Thoracic aorta (tissue), 2 donors: ENCODE results near the gene PTPN4. TPM values are rescaled to one million over a fixed set of nuclear protein-coding genes. Genes with fewer than 3 reads are reported as not detected.

Source experiments
- ATAC-seq: fragments of 150-250 bp; one replicate; pipeline ENCODE4 v1.8.0; 2017; ENCODE audit warnings: low read depth; ENCODE audit not compliant: insufficient number of reproducible peaks, low FRiP score
- DNase-seq: peaks from one replicate; pipeline ENCODE4 v3.0.0-alpha.2; 2020; ENCODE audit warnings: low spot score
- H3K27ac ChIP-seq, 2 donors: fragments of 200-600 bp; sonication (generic); 1 replicate in 1 of 2; 2 replicates in 1 of 2; pipeline ENCODE4 v1.5.1; 2016; ENCODE audit warnings: mild to moderate bottlenecking in 2 of 2, moderate library complexity in 2 of 2
- H3K27me3 ChIP-seq: fragments of 200-600 bp; sonication (generic); replicated peaks from 2 replicates; pipeline ENCODE4 v1.6.0; 2016; ENCODE audit warnings: mild to moderate bottlenecking; ENCODE audit not compliant: insufficient read depth
- H3K36me3 ChIP-seq: fragments of 200-600 bp; sonication (generic); one replicate; pipeline ENCODE4 v1.5.1; 2016
- H3K4me1 ChIP-seq, 2 donors: fragments of 200-600 bp; sonication (generic); 1 replicate in 1 of 2; 2 replicates in 1 of 2; pipeline versions ENCODE4 v1.5.1 to v1.6.0; 2016; ENCODE audit warnings: low read depth in 2 of 2, mild to moderate bottlenecking in 1 of 2; ENCODE audit not compliant: control insufficient read depth in 1 of 2
- H3K4me3 ChIP-seq: fragments of 200-600 bp; sonication (generic); 2 replicates; pipeline ENCODE4 v1.5.1; 2016; ENCODE audit warnings: mild to moderate bottlenecking
- H3K9me3 ChIP-seq: fragments of 200-600 bp; sonication (generic); 2 replicates; pipeline ENCODE4 v1.5.1; 2016
- total RNA-seq, 2 donors: library from RNA; depleted of rRNA; stranded (reverse); fragments of >200 nt; gene quantifications; one replicate each; pipeline versions ENCODE4 v1.1.0 to v1.2.3, GENCODE V29; 2016
- TF ChIP-seq, protein P1 (sequence below): fragments of 200-600 bp; sonication (generic); IDR thresholded peaks from one replicate; pipeline ENCODE4 v1.5.1; 2019; ENCODE audit warnings: antibody characterized with exemption

PTPN4 gene
- total RNA-seq, 2 donors from 2014 or later, result 18.5 to 43.3 TPM

DNA sequence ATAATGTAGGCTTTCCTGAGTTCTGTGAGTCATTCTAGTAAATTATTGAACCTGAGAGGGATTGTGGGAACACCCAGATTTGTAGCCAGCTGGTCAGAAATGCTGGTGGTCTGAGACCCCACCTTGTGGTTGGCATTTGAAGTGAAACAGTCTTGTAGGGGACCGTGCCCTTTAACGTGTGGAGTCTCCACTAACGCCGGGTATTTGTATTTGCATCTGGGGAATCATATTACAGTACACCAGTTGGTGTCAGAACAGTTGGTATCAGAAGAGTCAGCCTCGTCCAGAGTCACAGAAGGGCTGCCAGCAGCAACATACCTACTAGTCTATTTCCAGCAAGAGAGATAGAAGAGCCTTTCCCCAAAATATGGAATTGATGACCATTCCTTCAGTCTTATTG, 38.3 kb upstream of the PTPN4 start:
- Histone ChIP-seq H3K4me3 (no peak overlapping the region), H3K27ac (no peak overlapping the region), H3K4me1 (no peaks in the 10 kb centered on the region), H3K27me3 (no peaks in the 10 kb centered on the region), H3K36me3 (no peaks in the 10 kb centered on the region), H3K9me3 (no peaks in the 10 kb centered on the region)
- ATAC-seq (no peak), DNase-seq (no peak)
- TF ChIP-seq, protein P1, sequence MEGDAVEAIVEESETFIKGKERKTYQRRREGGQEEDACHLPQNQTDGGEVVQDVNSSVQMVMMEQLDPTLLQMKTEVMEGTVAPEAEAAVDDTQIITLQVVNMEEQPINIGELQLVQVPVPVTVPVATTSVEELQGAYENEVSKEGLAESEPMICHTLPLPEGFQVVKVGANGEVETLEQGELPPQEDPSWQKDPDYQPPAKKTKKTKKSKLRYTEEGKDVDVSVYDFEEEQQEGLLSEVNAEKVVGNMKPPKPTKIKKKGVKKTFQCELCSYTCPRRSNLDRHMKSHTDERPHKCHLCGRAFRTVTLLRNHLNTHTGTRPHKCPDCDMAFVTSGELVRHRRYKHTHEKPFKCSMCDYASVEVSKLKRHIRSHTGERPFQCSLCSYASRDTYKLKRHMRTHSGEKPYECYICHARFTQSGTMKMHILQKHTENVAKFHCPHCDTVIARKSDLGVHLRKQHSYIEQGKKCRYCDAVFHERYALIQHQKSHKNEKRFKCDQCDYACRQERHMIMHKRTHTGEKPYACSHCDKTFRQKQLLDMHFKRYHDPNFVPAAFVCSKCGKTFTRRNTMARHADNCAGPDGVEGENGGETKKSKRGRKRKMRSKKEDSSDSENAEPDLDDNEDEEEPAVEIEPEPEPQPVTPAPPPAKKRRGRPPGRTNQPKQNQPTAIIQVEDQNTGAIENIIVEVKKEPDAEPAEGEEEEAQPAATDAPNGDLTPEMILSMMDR, result no peak

DNA sequence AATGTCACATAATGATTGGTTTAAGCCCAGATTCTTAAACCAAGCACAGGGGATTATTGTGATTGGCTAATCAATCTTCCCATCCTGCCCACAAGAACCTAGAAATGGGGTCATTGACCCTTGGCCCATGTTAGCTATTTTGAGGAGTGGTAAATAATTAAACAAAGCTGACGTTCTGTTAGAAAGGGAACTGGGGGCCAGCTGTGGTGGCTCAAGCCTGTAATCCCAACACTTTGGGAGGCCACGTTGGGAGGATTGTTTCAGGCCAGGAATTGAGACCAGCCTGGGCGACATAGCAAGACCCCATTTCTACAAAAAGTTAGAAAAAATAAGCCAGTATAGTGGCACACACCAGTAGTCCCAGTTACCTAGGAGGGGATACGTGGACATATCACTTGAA, 37.8 kb upstream of the PTPN4 start:
- no peaks in the 10 kb centered on the region for H3K36me3 ChIP-seq
- H3K9me3 ChIP-seq, result no peaks in the 10 kb centered on the region
- H3K4me1 ChIP-seq, result no peaks in the 10 kb centered on the region
- TF ChIP-seq, protein P1, result no peak
- H3K4me3 ChIP-seq, result no peak overlapping the region
- no peak for DNase-seq
- H3K27me3 ChIP-seq, result no peaks in the 10 kb centered on the region
- H3K27ac ChIP-seq, result no peak overlapping the region
- ATAC-seq, result no peak

DNA sequence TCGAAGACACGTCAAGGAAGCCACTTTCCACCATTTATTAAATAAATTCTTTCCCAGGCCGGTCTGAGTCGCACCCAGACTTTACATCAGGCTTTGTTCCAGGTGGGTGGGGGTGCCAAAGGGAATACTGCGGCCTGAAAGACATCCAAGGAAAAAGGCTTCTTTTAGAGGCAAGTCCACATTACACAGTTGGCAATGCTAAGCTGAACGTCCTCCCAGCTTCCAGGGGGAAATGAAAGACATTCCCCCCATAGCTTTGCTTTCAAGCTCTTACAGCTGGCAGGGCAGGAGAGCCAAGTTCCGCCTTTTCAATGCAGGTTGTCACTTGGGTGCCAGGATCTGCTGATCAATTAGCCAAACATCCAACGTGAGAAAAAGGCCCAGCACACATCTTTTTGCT, 36.5 kb upstream of the PTPN4 start:
- Histone ChIP-seq H3K27ac (no peak overlapping the region), H3K9me3 (no peaks in the 10 kb centered on the region), H3K36me3 (no peaks in the 10 kb centered on the region), H3K4me1 (no peaks in the 10 kb centered on the region), H3K4me3 (no peak overlapping the region), H3K27me3 (no peaks in the 10 kb centered on the region)
- TF ChIP-seq, protein P1, result no peak
- DNase-seq (no peak), ATAC-seq (no peak)

DNA sequence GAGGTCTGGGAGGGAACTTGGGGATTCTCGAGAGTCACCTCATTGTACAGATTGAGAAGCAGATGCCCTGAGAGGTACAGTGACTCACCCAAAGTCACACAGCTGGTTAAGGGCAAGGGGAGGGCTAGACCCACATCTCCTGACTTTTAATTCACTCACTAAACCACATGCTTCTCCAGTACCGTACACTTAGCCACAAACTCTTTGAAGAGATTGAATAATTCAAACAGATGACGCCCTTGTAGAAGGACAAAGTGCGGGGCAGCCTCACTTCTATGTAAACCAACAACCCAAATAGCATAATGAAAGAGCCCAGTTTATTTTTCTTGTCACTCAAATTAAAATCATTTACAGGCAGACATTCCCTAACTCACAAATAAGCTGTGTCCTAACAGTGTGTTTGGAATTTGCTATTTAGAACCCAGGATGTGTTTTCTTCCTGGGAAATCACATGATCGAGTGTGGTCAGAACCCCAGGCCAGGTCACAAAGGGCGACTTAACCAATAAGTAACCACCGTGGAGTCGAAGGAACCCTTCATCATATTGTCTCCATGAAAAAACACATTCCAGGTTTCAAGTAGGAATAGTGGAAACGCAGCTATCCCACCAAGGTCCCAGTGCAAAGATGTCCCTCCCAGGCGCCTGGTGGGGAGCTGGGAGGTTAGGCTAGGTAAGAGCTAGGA, 35.8 kb upstream of the PTPN4 start:
- no peak for ATAC-seq

DNA sequence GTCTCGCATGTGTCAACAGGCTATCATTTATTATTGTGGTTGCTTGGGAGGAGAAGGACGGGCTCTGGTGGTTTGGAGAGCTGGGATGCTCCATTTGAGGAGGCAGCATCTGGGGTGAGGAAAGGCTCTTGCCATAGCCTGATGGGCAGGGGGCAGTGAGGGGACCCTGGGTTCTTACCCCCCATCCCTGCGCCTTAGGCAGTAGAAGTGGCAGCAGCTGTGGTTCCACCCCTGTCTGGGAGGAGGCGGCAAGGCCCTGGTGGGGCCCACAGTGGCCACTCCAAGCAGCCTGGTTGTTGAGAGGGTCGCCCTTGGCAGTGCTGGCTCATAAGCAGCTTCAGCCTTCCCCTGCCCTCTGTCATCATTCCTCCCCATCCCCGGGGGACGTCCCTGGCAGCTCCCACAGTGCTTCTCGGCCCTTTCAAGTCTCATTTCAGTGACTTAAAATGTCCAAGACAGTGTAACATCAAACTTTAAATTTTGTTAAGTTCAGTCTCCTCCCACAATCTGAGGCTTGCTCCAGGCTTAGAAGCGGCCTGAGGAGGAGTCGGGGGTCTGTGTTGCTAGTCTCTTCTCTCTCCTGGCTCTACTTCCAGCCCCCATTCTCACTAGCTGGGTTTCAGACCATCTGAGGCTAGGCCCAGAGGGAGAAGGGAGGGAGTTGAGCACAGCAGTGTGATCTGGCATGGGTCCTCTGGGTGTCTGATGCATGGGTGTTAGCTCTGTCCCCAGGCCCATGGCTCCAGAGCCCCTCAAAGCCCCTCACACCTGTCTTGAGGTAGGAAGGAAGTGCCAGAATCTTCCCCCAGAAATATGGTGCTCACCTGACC, 34.9 kb upstream of the PTPN4 start:
- no peaks in the 10 kb centered on the region for H3K36me3 ChIP-seq
- ATAC-seq, result no peak
- H3K9me3 ChIP-seq, result no peaks in the 10 kb centered on the region
- TF ChIP-seq, protein P1, result no peak
- no peaks in the 10 kb centered on the region for H3K4me1 ChIP-seq
- no peak overlapping the region for H3K27ac ChIP-seq
- DNase-seq, result no peak
- H3K27me3 ChIP-seq, result no peaks in the 10 kb centered on the region
- no peak overlapping the region for H3K4me3 ChIP-seq

More for the DNA sequence above, 35.8 kb upstream of the PTPN4 start:
- no peaks in the 10 kb centered on the region for H3K4me1 ChIP-seq
- H3K4me3 ChIP-seq, result no peak overlapping the region
- no peaks in the 10 kb centered on the region for H3K9me3 ChIP-seq
- DNase-seq, result no peak
- TF ChIP-seq, protein P1, result no peak
- H3K27me3 ChIP-seq, result no peaks in the 10 kb centered on the region
- H3K27ac ChIP-seq, result no peak overlapping the region
- H3K36me3 ChIP-seq, result no peaks in the 10 kb centered on the region
